Activated T-helper 9 cell treated with anti-CD3 and anti-CD28 coated beads, Interleukin-2, amount 50 U/mL, for 16 hours (primary cell): ENCODE measurements around the gene HDAC7.

Experiments
- DNase-seq: peaks from one replicate; pipeline ENCODE4 v3.0.0-alpha.2; 2020; ENCODE audit warnings: low read depth

The HDAC7 gene

DNA sequence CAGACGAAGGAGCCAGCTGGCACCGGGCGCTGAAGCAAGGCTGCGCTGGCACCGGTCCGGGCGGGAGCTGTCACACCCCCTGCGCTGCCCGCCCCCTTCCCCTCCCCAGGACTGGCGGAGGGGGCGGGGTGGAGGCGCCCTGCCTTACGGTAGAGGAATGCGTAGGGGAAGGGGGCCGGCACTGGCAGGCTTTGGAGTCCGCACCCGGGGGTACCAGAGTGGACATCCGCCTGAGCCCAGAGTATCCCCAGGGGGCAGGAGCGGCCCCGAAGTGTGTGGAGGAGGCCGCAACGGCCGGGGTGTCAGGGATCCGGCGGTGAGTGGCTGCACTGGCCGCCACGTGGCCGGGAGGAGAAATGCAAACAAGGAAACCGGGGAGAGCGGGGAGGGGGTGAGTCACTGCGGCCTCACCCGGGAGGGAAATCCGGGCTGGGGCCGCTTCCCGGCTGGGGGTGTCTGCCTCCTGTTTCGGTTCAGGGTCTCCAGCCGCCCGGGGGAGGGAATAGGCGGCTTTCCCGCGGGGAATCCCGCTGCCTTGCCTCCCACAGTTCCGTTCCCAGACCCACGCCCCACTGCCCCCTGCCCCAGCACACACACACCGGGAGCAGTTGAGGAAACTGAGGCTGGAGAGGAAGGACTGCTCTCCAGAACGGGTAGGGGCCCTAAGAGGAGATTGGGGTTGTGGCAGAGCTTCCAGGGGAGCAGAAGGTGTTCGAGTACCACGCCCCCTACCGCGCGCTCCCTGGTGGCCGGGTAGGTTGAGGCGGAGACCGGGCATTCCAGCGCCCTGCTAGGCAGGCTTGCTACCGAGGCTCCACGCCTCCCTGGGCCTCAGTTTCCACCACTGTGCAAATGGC is 60.6 kb downstream of the HDAC7 start, which contains the start of gene RAPGEF3:
RAPGEF3 (minus strand) TSS at position 47 of the 857 bp plus-strand sequence. CDS start 324 bp downstream, outside the sequence.
- peak; percentile 67 for DNase-seq

- no peak for DNase-seq
These were observed 61.2 kb downstream of the HDAC7 start for GRCh38 chr12:47758584-47758833.

DNA sequence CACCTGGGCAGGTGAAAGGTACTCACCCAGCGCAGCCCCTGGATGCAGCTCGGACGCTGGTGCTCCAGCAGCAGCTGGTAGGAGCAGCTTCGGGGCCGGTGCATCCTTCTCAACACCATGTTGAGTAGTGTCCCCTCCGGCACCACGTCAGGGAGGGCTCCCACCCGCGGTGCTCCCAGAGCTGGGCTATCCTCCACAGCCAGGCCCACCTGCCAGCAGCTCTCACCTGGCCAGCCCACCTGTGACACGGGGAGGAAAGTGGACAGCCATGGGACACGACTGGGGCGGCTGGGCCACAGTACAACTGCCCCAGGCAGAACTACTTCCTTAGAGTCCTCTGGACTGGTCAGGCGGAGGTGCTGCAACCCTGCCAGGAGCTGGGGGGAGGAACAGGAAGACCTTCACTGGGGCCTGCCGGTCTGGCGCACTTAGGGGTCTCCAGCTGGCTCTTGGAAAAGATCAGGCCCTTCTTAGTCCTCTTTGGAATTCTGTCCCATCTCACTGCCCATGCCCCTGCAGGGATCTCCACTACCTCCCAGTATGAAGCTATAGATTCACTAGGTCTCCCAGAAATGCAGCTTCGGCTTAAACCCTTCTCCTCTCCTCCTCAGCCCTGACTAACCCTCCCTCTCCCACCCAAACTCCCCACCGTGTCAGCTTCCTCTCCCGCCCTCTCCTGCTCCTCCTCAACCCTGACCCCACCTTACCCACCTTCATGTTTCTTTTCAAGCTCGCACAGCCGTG is 61.7 kb downstream of the HDAC7 start:
- DNase-seq, result no peak

DNA sequence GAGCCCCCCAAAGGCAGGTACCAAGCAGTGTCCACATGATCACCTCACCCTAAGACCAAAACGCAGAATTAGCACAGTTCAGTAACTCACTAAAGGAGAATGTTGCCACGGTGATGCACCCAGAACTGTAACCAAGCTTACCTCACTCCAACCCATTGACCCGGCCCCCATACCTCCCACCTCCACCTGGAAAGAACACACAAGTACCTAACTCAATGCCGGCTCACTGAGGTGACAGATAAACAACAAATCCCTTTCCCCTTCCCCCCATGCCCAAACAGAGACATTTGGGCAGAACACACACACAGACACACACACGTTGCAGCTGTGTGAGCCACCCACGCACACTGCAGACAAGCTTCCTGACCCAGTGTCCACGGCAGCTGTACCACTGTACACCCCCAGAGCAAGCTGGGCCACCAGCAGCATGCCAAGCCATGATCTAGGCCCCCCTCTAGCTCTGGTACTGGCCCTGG is 62.3 kb downstream of the HDAC7 start:
- no peak for DNase-seq

GRCh38 chr12:47755655-47756562 is 63.8 kb downstream of the HDAC7 start:
- DNase-seq, result peak; percentile 17

DNA sequence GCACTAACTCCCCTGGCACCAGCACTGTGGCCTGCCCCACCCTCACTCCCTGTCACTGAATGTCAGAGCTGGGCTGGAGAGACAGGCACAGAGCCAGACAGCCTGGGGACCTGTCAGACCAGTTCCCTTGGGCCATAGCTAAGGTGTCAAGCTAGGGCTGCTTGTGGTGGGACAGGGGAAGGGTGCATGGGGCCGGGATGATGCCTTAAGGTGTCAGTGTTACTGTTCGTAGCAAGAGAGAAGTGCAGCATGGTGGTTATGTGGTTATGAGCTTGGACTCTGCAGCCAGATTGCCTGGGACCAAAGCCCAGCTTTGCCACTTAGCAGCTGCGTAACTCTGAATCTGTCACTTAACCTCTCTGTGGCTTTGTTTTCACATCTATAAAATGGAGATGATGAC is 64.8 kb downstream of the HDAC7 start:
- DNase-seq, result no peak

- DNase-seq, result no peak
These were observed 65.6 kb downstream of the HDAC7 start for GRCh38 chr12:47754126-47754525.

DNA sequence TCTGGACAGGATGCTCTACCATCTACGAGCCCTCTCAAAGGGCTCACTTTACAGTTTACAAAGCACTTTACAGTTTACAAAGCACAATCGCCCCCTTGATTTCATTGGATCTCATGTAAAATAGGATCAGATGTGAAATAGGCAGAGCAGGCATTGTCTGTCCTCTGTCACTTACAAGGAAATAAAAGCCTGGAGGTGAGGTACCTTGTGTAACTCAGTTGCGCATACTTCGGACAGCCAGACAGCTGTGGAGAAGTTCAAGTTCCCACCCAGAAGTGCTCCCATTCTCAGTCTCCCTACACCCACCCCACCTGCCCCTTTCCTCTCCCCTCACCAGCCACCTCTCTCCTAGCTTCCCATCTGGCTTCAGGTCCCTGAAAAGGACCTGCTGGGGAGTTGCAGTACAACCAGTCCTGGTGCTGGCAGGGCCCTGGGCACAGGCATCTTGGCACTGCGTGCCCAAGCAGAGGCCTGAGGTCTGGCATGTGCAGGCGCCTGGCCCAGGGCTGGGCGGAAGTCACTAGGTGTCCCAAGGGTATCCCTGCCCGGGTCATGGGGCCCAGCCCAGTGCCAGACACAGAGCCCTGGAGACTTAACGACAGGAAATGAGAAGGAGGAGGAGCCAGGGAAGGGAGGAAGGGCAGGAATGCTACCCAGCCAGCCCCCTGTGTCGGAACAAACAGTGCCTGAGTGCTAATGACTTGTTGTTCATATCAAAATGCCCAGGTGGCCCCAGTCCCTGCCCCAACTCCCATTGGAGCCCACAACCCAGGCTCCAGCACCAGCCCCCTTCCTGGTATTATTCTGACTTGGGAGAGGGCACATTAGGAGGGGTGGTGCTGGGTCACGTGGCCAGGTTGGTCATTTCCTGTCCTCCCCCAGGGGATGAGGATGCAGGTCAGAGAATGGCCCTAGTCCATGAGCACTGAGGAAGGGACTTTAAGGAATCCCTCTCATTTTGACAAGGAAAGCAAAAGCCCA is 66.4 kb downstream of the HDAC7 start:
- no peak for DNase-seq

- DNase-seq, result no peak
These were observed 67.2 kb downstream of the HDAC7 start for GRCh38 chr12:47752552-47752951.

- DNase-seq, result no peak
These were observed 67.6 kb downstream of the HDAC7 start for GRCh38 chr12:47752121-47752520.

DNA sequence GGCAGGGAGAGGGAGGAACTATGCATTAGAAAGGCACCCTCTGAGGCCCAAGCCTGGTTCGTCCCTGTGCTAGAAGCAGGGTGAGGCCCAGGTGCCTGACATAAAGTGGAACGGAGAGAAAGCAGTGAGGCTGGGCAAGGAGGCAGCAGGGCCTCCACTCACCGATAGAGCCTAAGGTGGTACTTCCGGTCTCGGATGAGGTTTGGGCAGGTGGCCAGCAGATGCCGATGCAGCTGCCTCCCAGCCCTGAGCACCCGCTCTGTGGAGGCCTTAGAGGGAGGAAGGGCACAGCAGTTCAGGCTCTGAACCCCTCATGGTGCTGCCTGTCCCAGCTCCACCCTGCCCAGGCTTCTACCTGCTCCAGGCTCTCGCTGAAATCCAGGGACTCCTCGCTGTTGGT is 68.1 kb downstream of the HDAC7 start:
- DNase-seq, result no peak

DNA sequence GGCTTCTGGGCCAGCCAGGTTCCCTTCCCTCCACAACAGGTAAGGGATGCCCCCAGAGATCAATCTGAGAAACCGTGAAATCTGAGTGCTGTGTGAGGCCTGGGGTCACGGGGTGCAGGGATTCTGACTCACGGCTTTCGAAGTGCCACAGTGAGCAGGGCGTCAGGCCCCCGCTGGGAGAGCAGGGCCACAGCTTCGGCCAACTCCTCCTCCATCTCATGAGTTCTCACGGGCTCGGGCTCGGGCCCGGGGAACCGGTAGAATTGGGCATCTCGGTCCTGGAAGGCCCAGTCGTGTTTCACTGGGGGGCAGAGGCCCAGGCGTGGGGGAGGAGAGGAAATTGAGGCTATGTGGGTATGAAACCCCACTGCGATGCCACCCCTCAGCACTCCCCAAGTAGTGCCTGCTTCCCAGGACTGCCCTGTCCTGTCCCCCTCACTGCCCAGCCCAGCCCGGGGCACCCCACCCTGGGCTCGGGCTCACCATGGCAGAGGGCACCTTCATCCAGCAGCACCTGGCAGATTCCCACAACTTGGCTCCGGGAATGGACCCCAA is 68.7 kb downstream of the HDAC7 start:
- DNase-seq, result no peak

- no peak for DNase-seq
These were observed 69.4 kb downstream of the HDAC7 start for GRCh38 chr12:47750229-47750798.

- no peak for DNase-seq
These were observed 70.8 kb downstream of the HDAC7 start for GRCh38 chr12:47748899-47749298.

DNA sequence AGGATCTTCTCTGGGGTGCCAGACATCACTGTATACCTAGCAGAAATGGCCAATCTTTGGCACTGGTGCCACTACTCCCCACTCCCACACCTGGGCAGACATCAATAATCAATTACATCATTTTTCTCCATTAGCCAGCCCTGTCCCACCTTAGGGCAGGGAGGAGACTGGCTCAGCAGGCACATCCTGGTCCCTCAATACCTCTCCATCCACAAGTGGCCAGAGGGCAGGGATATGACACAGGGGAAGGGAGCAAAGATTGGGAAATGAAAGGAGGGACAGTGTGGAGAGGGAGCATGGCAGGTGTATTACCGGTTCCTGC is 71.2 kb downstream of the HDAC7 start:
- DNase-seq, result no peak

- DNase-seq, result no peak
These were observed 71.9 kb downstream of the HDAC7 start for GRCh38 chr12:47747596-47748506.

DNA sequence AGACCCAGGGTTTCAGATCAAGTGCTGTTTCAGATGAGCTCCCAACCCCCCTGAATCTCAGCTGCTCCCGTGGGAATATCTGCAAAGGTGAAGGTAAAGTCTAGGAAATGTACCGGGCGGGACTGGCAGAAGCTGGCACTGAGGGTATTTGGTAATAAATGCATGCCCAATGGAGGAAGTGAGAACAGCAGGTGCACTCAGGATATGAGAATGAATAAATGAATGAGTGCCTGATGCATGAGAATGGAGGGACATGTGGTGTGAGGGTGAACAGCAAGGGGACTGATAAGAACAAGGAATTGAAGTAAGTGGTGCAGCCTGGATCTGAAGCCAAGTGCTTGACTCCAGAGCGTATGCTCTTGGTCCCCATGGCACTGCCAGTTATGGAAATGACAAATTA is 72.6 kb downstream of the HDAC7 start:
- no peak for DNase-seq

DNA sequence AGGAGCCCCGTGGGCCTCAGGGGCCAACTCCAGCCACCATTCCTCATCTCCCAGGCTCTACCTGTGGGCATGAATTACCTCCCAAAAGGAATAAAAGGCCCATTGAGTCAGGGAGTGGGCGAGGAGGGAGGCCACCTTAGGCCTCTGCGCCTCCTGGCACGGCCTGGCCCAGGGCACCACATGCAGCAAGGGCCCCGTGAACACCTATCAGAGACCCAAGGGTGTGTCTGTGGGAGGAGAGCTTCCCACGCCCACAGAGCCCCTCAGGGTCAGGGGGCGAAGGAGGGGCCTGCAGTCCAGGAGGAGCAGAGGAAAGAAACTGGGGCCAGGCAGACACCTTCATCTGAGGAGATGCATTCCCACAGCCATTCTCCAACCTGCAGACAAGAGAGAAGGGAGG is 73.2 kb downstream of the HDAC7 start:
- no peak for DNase-seq

GRCh38 chr12:47746073-47746472 is 73.6 kb downstream of the HDAC7 start:
- DNase-seq, result no peak
